ENCODE data around the gene ARL4C.

GRCh38 chr2:234492717-234493485 is 4.0 kb downstream of the ARL4C start:
- TF ChIP-seq CTCF (conservative IDR thresholded peaks at IDR 0.05; ENCODE audit: low read length), result no peak
- TF ChIP-seq EZH2phosphoT487 (IDR thresholded peaks at IDR 0.05; ENCODE audit: borderline replicate concordance), result no peak
